Medulla oblongata (tissue), 1 donor: ENCODE data around the gene SECTM1.

ENCODE experiments used
- DNase-seq: peaks from one replicate; pipeline ENCODE4 v3.0.0-alpha.2; 2015; ENCODE audit errors: extremely low spot score

SECTM1 gene

GRCh38 chr17:82328141-82328993 is 5.2 kb downstream of the SECTM1 start:
- DNase-seq: no peak

- no peak for DNase-seq
These were observed 5.8 kb downstream of the SECTM1 start for GRCh38 chr17:82327757-82328140.

GRCh38 chr17:82327289-82327688 is 6.3 kb downstream of the SECTM1 start:
- DNase-seq: no peak

- DNase-seq: no peak
These were observed 8.0 kb downstream of the SECTM1 start for GRCh38 chr17:82325286-82326180.

- no peak for DNase-seq
These were observed 8.8 kb downstream of the SECTM1 start for GRCh38 chr17:82324566-82325285.

GRCh38 chr17:82323514-82324234 is 9.9 kb downstream of the SECTM1 start:
- DNase-seq: no peak

- DNase-seq: no peak
These were observed 10.8 kb downstream of the SECTM1 start for GRCh38 chr17:82322526-82323453.

- no peak for DNase-seq
These were observed 11.6 kb downstream of the SECTM1 start for GRCh38 chr17:82321947-82322466.

GRCh38 chr17:82320956-82321927 is 12.3 kb downstream of the SECTM1 start:
- no peak for DNase-seq

GRCh38 chr17:82320140-82320840 is 13.3 kb downstream of the SECTM1 start:
- no peak for DNase-seq

- DNase-seq: no peak
These were observed 13.9 kb downstream of the SECTM1 start for GRCh38 chr17:82319619-82320062.

- DNase-seq: no peak
These were observed 14.6 kb downstream of the SECTM1 start for GRCh38 chr17:82318772-82319606.

- no peak for DNase-seq
These were observed 15.4 kb downstream of the SECTM1 start for GRCh38 chr17:82318169-82318498.

GRCh38 chr17:82317394-82318168 is 16.0 kb downstream of the SECTM1 start, which contains the start of gene CD7:
Gene CD7, minus strand, starts transcription at chr17:82317608. Its CDS starts 113 bp downstream, at chr17:82317495.
- DNase-seq: no peak

GRCh38 chr17:82316651-82317393 is 16.7 kb downstream of the SECTM1 start:
- DNase-seq: no peak
